ENCODE results near the gene SCARB1. TPM values are rescaled to one million over a fixed set of nuclear protein-coding genes. Genes with fewer than 3 reads are reported as not detected.

SCARB1 gene
- total RNA-seq, 1 donor from 2014 or later, result 11.9 TPM

GRCh38 chr12:124865728-124866127 lies 2.1 kb upstream of the SCARB1 start:
- DNase-seq (ENCODE audit: low read depth in 2 of 2), result no peak

- no peak for DNase-seq (ENCODE audit: low read depth in 2 of 2)
Observed at GRCh38 chr12:124864326-124864752, 675 bp upstream of the SCARB1 start.

GRCh38 chr12:124862768-124863415 lies 772 bp downstream of the SCARB1 start:
- DNase-seq (ENCODE audit: low read depth in 2 of 2), result no peak

GRCh38 chr12:124861898-124862676 lies 1.6 kb downstream of the SCARB1 start:
- DNase-seq (ENCODE audit: low read depth in 2 of 2), result no peak

- peak; percentile 39 to 45 for DNase-seq (ENCODE audit: low read depth in 2 of 2)
Observed at GRCh38 chr12:124861492-124861891, 2.2 kb downstream of the SCARB1 start.

- no peak for DNase-seq (ENCODE audit: low read depth in 2 of 2)
Observed at GRCh38 chr12:124857921-124858461, 5.7 kb downstream of the SCARB1 start.

- DNase-seq (ENCODE audit: low read depth in 2 of 2), result no peak
Observed at GRCh38 chr12:124856842-124857178, 6.9 kb downstream of the SCARB1 start.

- DNase-seq (ENCODE audit: low read depth in 2 of 2), result no peak
Observed at GRCh38 chr12:124856132-124856841, 7.4 kb downstream of the SCARB1 start.

GRCh38 chr12:124855275-124855957 lies 8.2 kb downstream of the SCARB1 start:
- DNase-seq (ENCODE audit: low read depth in 2 of 2), result no peak

GRCh38 chr12:124854637-124855184 lies 9.0 kb downstream of the SCARB1 start:
- DNase-seq (ENCODE audit: low read depth in 2 of 2), result no peak

- no peak for DNase-seq (ENCODE audit: low read depth in 2 of 2)
Observed at GRCh38 chr12:124853781-124854636, 9.7 kb downstream of the SCARB1 start.

- DNase-seq (ENCODE audit: low read depth in 2 of 2), result no peak
Observed at GRCh38 chr12:124852911-124853427, 10.7 kb downstream of the SCARB1 start.

GRCh38 chr12:124852329-124852831 lies 11.3 kb downstream of the SCARB1 start:
- no peak for DNase-seq (ENCODE audit: low read depth in 2 of 2)

GRCh38 chr12:124851342-124851741 lies 12.3 kb downstream of the SCARB1 start:
- no peak for DNase-seq (ENCODE audit: low read depth in 2 of 2)

GRCh38 chr12:124849382-124849781 lies 14.3 kb downstream of the SCARB1 start:
- DNase-seq (ENCODE audit: low read depth in 2 of 2), result no peak

GRCh38 chr12:124848621-124849380 lies 14.9 kb downstream of the SCARB1 start:
- no peak for DNase-seq (ENCODE audit: low read depth in 2 of 2)

GRCh38 chr12:124847113-124848074 lies 16.3 kb downstream of the SCARB1 start:
- DNase-seq (ENCODE audit: low read depth in 2 of 2), result no peak

Data from lung microvascular endothelial cell (primary cell).